VCaP (cell line): ENCODE results near the gene EPHB3.

Source experiments
- H3K27ac ChIP-seq: fragments of 450-650 bp; 2 replicates; pipeline ENCODE4 v1.5.1; 2017
- TF ChIP-seq, protein P1 (sequence below): fragments of 450-650 bp; conservative IDR thresholded peaks from 2 replicates; pipeline ENCODE4 v1.5.1; 2017; ENCODE audit warnings: mild to moderate bottlenecking, moderate library complexity

The EPHB3 gene

DNA sequence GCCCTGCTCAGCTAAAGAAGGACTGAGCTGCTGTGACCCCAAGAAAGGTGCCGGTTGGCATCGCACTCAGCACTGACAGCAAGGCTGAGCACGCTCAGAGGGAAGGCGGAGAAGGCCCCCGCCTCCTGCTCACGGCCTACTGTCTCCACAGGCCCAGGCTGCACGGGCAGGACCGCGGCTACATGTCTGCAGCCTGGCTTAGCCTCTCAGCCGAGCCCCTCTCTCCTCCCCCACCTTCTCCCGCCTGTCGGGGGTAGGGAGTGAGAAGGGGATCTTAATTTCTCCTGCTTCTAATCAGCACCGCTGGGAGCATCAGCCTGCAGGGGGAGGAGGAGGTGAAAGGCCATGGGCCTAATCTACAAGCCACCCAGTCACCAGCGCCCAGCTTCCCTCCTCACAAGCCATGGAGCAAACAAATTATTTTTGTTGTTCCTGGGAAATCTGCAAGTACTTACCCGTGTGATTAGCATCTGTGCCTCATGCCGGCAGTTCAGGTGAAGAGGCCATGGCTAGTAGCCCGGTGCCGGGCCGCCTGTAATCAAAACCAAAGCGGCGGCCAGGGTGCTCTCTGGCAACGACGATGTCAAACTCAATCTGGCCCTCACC is 68.1 kb downstream of the EPHB3 start:
- no peak overlapping the region for H3K27ac ChIP-seq
- TF ChIP-seq, protein P1, sequence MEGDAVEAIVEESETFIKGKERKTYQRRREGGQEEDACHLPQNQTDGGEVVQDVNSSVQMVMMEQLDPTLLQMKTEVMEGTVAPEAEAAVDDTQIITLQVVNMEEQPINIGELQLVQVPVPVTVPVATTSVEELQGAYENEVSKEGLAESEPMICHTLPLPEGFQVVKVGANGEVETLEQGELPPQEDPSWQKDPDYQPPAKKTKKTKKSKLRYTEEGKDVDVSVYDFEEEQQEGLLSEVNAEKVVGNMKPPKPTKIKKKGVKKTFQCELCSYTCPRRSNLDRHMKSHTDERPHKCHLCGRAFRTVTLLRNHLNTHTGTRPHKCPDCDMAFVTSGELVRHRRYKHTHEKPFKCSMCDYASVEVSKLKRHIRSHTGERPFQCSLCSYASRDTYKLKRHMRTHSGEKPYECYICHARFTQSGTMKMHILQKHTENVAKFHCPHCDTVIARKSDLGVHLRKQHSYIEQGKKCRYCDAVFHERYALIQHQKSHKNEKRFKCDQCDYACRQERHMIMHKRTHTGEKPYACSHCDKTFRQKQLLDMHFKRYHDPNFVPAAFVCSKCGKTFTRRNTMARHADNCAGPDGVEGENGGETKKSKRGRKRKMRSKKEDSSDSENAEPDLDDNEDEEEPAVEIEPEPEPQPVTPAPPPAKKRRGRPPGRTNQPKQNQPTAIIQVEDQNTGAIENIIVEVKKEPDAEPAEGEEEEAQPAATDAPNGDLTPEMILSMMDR, result no peak

- TF ChIP-seq, protein P1, result no peak
Observed at GRCh38 chr3:184630861-184631471, 69.4 kb downstream of the EPHB3 start.

DNA sequence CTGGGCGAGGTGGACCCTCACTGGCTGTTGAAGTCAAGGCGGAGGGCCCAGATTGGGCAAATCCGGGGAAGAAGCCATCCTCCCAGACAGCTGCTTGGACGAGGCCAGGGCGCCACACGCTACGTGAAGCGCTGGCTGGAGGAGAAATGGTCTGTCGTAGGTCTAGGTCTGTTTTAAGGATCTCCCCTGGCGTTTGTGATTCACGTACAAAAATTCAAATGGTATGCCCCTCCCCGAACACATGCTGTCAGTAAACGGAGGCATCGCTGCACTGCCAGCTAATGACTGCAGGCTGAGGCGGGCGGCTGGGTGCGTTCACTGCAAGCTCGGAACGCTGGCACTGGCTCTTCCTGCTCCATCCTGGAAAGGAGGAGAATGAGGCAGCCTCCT is 69.9 kb downstream of the EPHB3 start:
- TF ChIP-seq, protein P1, result no peak
- H3K27ac ChIP-seq, result no peak overlapping the region

More at GRCh38 chr3:184630861-184631471, 69.4 kb downstream of the EPHB3 start:
- no peak overlapping the region for H3K27ac ChIP-seq
